BE2C (cell line): ENCODE data around the gene DPY19L1.

Experiments used
- DNase-seq: peaks from one replicate; pipeline ENCODE4 v3.0.0-alpha.2; 2020
- H3K27me3 ChIP-seq: fragments of 250-450 bp; sonication (Bioruptor Pico); 2 replicates; pipeline ENCODE4 v1.5.1; 2020; ENCODE audit warnings: mild to moderate bottlenecking
- H3K36me3 ChIP-seq: fragments of 250-450 bp; sonication (Bioruptor Pico); 2 replicates; pipeline ENCODE4 v1.5.1; 2020; ENCODE audit warnings: mild to moderate bottlenecking
- H3K4me1 ChIP-seq: fragments of 250-450 bp; sonication (Bioruptor Pico); 2 replicates; pipeline ENCODE4 v1.5.1; 2020
- H3K4me3 ChIP-seq: 2 replicates; pipeline ENCODE4 v1.5.1; 2011; ENCODE audit warnings: low read depth, low read length
- H3K9me3 ChIP-seq: fragments of 250-450 bp; sonication (Bioruptor Pico); 2 replicates; pipeline ENCODE4 v1.5.1; 2020
- TF ChIP-seq, protein P1 (sequence below): IDR thresholded peaks from 2 replicates; pipeline ENCODE4 v1.5.1; 2012; ENCODE audit warnings: mild to moderate bottlenecking, low read depth, low read length

Gene DPY19L1

DNA sequence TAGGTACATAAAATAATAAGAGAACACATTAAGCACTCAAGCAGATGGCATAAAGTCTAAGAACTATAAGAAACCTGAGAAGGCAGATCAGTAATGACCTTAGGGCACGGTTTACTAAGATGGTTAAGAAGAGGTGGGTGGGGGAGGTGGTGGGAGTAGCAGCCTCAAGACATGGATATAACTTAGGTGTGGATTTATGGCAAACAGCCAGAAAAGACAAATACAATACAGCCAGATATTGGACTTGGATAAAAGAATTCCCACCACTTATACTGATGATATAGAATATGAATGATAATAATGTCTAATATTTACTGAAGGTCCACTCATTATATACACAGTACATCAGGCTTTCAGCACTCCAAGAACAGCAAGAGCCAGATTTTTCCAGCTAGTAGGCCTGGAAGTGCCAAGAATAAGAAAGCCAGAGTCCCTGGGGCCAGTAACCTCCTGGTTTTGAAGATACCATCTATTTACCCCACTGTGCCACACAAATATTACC is 11.9 kb downstream of the DPY19L1 start:
- no peaks in the 10 kb centered on the region for H3K27me3 ChIP-seq
- no peak overlapping the region for H3K4me3 ChIP-seq
- H3K4me1 ChIP-seq: peaks cover 4% of the 10 kb centered on the region
- TF ChIP-seq, protein P1, sequence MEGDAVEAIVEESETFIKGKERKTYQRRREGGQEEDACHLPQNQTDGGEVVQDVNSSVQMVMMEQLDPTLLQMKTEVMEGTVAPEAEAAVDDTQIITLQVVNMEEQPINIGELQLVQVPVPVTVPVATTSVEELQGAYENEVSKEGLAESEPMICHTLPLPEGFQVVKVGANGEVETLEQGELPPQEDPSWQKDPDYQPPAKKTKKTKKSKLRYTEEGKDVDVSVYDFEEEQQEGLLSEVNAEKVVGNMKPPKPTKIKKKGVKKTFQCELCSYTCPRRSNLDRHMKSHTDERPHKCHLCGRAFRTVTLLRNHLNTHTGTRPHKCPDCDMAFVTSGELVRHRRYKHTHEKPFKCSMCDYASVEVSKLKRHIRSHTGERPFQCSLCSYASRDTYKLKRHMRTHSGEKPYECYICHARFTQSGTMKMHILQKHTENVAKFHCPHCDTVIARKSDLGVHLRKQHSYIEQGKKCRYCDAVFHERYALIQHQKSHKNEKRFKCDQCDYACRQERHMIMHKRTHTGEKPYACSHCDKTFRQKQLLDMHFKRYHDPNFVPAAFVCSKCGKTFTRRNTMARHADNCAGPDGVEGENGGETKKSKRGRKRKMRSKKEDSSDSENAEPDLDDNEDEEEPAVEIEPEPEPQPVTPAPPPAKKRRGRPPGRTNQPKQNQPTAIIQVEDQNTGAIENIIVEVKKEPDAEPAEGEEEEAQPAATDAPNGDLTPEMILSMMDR: no peak
- no peaks in the 10 kb centered on the region for H3K9me3 ChIP-seq
- no peaks in the 10 kb centered on the region for H3K36me3 ChIP-seq
- no peak for DNase-seq

DNA sequence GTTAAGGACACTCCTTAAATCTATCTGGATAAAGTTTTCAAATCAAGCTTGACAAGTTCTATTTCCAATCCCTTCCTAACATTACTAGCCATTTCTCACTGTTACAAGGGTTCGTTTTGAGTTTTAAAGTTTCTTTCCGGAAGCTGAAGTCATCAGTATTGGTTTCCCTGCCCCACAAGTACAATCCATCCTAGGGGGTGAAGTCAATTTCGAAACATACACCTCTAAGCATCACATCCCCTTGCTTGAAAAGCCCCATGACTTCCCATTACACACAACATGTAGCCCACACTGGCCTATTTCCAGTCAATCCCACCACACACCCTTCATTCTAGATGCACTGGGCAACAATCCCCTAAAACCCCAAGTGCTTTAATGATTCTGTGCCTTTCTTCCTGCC is 13.0 kb downstream of the DPY19L1 start:
- Histone ChIP-seq H3K36me3 (no peaks in the 10 kb centered on the region), H3K4me1 (peaks cover 4% of the 10 kb centered on the region), H3K9me3 (no peaks in the 10 kb centered on the region), H3K4me3 (no peak overlapping the region), H3K27me3 (no peaks in the 10 kb centered on the region)
- TF ChIP-seq, protein P1: no peak
- DNase-seq: no peak

GRCh38 chr7:35022725-35023124 is 14.6 kb downstream of the DPY19L1 start:
- H3K36me3 ChIP-seq: no peaks in the 10 kb centered on the region
- peaks cover 4% of the 10 kb centered on the region for H3K4me1 ChIP-seq
- H3K4me3 ChIP-seq: no peak overlapping the region
- no peaks in the 10 kb centered on the region for H3K9me3 ChIP-seq
- no peaks in the 10 kb centered on the region for H3K27me3 ChIP-seq
- TF ChIP-seq, protein P1: no peak
- no peak for DNase-seq

DNA sequence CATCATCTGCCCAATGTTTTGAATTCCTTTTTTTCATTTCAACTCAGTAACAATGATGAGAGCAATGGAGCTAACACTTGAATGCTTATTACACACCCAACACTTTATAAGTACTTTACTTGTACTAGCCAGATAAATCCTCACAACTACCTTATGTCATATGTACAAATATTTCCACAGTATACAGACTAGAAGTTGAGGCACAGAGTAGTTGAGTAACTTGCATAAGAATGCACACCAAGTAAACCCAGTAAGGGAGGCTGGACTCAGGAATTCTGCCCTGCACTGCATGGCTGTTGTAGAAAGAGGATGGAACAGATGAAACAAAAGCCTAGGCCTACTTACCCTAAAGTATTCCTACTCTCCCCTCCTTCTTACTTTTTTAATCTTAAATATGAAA is 15.8 kb downstream of the DPY19L1 start:
- Histone ChIP-seq H3K9me3 (no peaks in the 10 kb centered on the region), H3K4me3 (no peak overlapping the region), H3K27me3 (no peaks in the 10 kb centered on the region), H3K4me1 (peaks cover 4% of the 10 kb centered on the region), H3K36me3 (peaks cover 3% of the 10 kb centered on the region)
- no peak for DNase-seq
- TF ChIP-seq, protein P1: no peak

DNA sequence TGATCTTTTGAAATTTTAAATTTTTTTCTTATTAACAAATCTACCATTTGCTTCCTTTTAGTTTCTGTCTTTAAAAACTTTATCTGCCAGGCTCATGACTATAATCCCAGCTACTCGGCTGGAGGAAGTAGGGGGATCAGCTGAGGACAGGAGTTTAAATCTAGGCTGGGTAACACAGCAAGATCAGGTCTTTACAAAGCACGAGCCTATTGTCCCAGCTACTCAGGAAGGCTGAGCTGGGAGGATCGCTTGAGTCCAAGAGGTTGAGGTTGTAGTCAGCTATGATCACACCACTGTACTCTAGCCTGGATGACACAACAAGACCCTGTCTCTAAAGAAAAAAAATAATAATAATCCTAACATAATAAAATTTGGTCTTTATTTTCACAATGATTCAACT is 17.5 kb downstream of the DPY19L1 start:
- Histone ChIP-seq H3K4me1 (no peaks in the 10 kb centered on the region; the same call in 1 of the 2 replicates), H3K4me3 (no peak overlapping the region), H3K27me3 (no peaks in the 10 kb centered on the region), H3K36me3 (peaks cover 5% of the 10 kb centered on the region), H3K9me3 (no peaks in the 10 kb centered on the region)
- no peak for DNase-seq
- TF ChIP-seq, protein P1: no peak

- DNase-seq: no peak
- TF ChIP-seq, protein P1: no peak
- no peaks in the 10 kb centered on the region; the same call in 1 of the 2 replicates for H3K4me1 ChIP-seq
These were observed 18.0 kb downstream of the DPY19L1 start for GRCh38 chr7:35019179-35019729.

More at GRCh38 chr7:35019179-35019729, 18.0 kb downstream of the DPY19L1 start:
- Histone ChIP-seq H3K4me3 (no peak overlapping the region), H3K9me3 (no peaks in the 10 kb centered on the region), H3K27me3 (no peaks in the 10 kb centered on the region), H3K36me3 (peaks cover 5% of the 10 kb centered on the region)
